ENCODE measurements around the gene CETN2. TPM values are rescaled to one million over a fixed set of nuclear protein-coding genes. Genes with fewer than 3 reads are reported as not detected.

The CETN2 gene
- total and polyA plus RNA-seq, 2 donors (not counting 3 experiments of a cell fraction or from before 2014, with no cell fraction given), result 15.4 to 28.2 TPM

GRCh38 chrX:152865232-152865920, 34.8 kb upstream of the CETN2 start:
- ChIA-PET CTCF (no interaction called here), POLR2A (no interaction called here)
- peaks cover 3 to 13% of the 10 kb centered on the region in 2 experiments for H3K36me3 ChIP-seq (ENCODE audit: control insufficient read depth in 2 of 2, extremely low read depth in 1 of 2, insufficient read depth in 2 of 2, low read length in 2 of 2)
- BruUV-seq (replicated peaks), result no TSS peak
- H3K27me3 ChIP-seq (ENCODE audit: control insufficient read depth in 2 of 2, insufficient read depth in 2 of 2, low read length in 2 of 2), result no peaks in the 10 kb centered on the region
- no peaks in the 10 kb centered on the region for H3K79me2 ChIP-seq (ENCODE audit: control insufficient read depth, insufficient read depth, low read length)
- no peak overlapping the region for H3K4me2 ChIP-seq (ENCODE audit: insufficient read depth, low read length)
- no peak overlapping the region for H3K4me3 ChIP-seq (replicated peaks in 1 of 3; ENCODE audit: insufficient read depth in 1 of 3, low read depth in 1 of 3, low read length in 3 of 3)
- no peak for DNase-seq (ENCODE audit: low read depth, low spot score)
- no peak overlapping the region for H3K9ac ChIP-seq (replicated peaks; ENCODE audit: extremely low read depth, insufficient read depth, low read length)
- intact Hi-C loops (cut with micrococcal nuclease) (no loop called here), dilution Hi-C loops (cut with MboI; ENCODE audit: extremely low pct_ligation_motif_present, low sequenced_read_pairs) (no loop called here)
- TF ChIP-seq EZH2 (IDR thresholded peaks at IDR 0.05; ENCODE audit: borderline replicate concordance, low read depth, low read length, severe bottlenecking), result no peak
- TF ChIP-seq POLR2A (IDR thresholded peaks at IDR 0.05; ENCODE audit: low read depth, low read length), result no peak
- TF ChIP-seq POLR2AphosphoS5 (IDR thresholded peaks at IDR 0.05; ENCODE audit: insufficient read depth, low read depth, low read length), result no peak
- no peak for TF ChIP-seq MAX (IDR thresholded peaks at IDR 0.05; ENCODE audit: insufficient read depth, insufficient read length)
- no peak for TF ChIP-seq GATA2 (IDR thresholded peaks at IDR 0.05; ENCODE audit: insufficient read depth, insufficient read length, low read depth, low read length)
- no peak for TF ChIP-seq JUN (IDR thresholded peaks at IDR 0.05; ENCODE audit: borderline replicate concordance, insufficient read depth, insufficient read length, low read depth)
- no peak for TF ChIP-seq CTCF (IDR thresholded peaks at IDR 0.05; ENCODE audit: extremely low read depth in 1 of 2, insufficient read depth in 1 of 2, low read depth in 1 of 2, low read length in 2 of 2)
- TF ChIP-seq MYC (IDR thresholded peaks at IDR 0.05; ENCODE audit: low read depth, low read length), result no peak
- TF ChIP-seq FOS (IDR thresholded peaks at IDR 0.05; ENCODE audit: borderline replicate concordance, insufficient read depth, low read length), result no peak
- H2AFZ ChIP-seq (ENCODE audit: low read depth, low read length), result no peak overlapping the region
- no peaks in the 10 kb centered on the region for H3K9me3 ChIP-seq (replicated peaks; ENCODE audit: control insufficient read depth, insufficient read depth, low read length)
- no peak for FAIRE-seq
- H3K9me1 ChIP-seq (replicated peaks; ENCODE audit: control insufficient read depth, extremely low read depth, insufficient read depth, low read length), result no peaks in the 10 kb centered on the region
- no peaks in the 10 kb centered on the region for H3K4me1 ChIP-seq (ENCODE audit: control insufficient read depth, extremely low read depth, insufficient read depth, low read length)
- no peaks in the 10 kb centered on the region for H4K20me1 ChIP-seq (replicated peaks; ENCODE audit: control insufficient read depth, extremely low read depth, insufficient read depth, low read length)
- no peak overlapping the region for H3K27ac ChIP-seq (ENCODE audit: insufficient read depth, low read depth, low read length)
